Astrocyte of the cerebellum (primary cell): ENCODE measurements around the gene LUZP1.
A peak's percentile ranks its signal among the peaks of the same experiment; 100 is the strongest.

Source experiments
- DNase-seq: peaks from one replicate; pipeline ENCODE4 v3.0.0-alpha.2; 2011; ENCODE audit warnings: low read depth
- H3K4me3 ChIP-seq: 2 replicates; pipeline ENCODE4 v1.5.1; 2011; ENCODE audit warnings: mild to moderate bottlenecking, low read depth, low read length, moderate library complexity
- in situ Hi-C: cut with HindIII; loops from 2 replicates; pipeline ENCODE4 v1.10.0; 2017; ENCODE audit warnings: low sequenced_read_pairs
- TF ChIP-seq, protein P1 (sequence below): IDR thresholded peaks from 2 replicates; pipeline ENCODE4 v1.5.1; 2012; ENCODE audit warnings: low read length, low read depth, moderate library complexity, mild to moderate bottlenecking; ENCODE audit errors: missing control alignments

LUZP1 gene

DNA sequence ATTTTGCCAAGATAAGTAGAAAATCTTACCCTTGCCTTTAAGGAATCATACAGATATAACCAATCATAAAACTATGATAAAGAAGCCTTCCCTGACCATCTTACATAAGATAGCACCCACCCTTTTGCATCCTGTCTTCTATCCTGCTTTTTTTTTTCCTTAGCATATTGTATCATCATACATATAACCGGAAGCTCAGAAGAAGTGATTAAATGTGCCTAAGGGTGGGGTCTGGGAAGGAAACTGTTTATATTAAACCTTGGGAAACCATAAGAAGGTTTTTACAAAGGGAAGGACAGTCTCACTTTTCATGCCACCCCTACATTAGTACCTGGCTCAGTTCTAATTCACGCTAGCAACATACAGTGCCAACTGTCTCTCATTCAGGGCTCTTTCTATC lies 66.8 kb downstream of the LUZP1 start:
- TF ChIP-seq, protein P1, sequence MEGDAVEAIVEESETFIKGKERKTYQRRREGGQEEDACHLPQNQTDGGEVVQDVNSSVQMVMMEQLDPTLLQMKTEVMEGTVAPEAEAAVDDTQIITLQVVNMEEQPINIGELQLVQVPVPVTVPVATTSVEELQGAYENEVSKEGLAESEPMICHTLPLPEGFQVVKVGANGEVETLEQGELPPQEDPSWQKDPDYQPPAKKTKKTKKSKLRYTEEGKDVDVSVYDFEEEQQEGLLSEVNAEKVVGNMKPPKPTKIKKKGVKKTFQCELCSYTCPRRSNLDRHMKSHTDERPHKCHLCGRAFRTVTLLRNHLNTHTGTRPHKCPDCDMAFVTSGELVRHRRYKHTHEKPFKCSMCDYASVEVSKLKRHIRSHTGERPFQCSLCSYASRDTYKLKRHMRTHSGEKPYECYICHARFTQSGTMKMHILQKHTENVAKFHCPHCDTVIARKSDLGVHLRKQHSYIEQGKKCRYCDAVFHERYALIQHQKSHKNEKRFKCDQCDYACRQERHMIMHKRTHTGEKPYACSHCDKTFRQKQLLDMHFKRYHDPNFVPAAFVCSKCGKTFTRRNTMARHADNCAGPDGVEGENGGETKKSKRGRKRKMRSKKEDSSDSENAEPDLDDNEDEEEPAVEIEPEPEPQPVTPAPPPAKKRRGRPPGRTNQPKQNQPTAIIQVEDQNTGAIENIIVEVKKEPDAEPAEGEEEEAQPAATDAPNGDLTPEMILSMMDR: no peak
- in situ Hi-C loops: no loop called here
- DNase-seq: no peak
- no peak overlapping the region for H3K4me3 ChIP-seq

DNA sequence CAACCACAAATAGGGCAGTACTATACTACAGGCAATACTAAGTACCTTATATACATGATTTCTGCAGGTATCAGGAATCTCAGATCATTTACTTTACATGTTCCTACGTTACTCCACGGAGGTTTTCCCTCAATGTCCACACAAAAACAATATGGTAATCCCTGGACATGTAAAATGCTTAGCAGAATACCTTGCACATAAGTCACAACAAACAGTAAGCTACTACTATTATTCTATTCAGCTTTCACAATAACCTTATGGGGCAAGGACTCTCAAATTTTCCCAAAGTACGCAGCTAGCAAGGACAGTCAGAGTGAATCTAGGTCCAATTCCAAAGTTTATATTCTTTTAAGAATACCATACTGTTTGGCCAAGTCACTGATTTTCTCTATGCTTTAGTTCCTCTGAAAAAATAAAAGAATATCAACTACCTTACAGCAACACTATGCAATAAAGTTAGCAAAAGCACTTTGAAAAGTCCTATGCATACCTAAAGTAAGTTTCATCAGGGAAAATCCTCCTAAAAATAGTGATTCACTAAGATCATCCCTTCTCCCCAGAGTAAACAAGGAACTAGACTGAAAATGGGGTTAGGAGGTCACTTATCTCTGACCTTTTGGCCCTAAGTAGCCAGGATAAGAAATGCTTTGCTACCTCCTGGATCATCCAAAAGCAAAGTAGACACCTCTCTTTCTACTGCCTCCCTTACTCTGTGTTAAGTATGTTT lies 67.4 kb downstream of the LUZP1 start:
- in situ Hi-C loops: no loop called here

DNA sequence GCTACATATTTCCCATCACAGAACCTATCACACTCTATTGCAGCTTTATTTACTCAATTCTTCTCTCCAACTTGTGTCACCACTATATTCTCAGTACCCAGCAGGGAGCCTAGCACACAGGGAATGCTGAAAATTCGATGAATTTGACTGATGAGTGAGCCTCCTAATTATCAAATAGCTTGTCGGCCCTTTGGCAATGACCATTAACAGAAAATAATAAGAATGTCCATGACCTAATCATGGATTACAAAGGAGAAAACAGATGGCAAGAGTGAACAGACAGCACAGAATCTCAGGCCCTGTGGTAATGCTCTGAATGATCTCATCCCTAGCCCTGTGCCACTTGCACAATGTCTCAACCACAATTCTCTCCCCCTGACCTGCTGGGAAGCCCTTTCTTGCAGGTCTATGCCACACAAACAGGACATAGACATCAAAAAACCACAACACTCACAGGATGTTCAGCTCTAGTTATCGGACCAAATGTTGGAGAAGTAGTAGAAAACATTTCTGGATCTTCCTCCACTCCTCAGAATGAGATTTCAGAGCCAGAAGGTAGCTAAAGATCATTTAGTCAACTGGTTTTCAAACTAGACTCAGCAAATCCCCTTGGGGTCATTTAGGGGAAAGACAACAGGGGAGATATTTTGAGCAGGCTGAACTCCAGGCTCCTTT lies 68.4 kb downstream of the LUZP1 start:
- TF ChIP-seq, protein P1: peak; percentile 17
- DNase-seq: peak; percentile 81
- H3K4me3 ChIP-seq: no peak overlapping the region
- in situ Hi-C loops: no loop called here

More for the DNA sequence above, 67.4 kb downstream of the LUZP1 start:
- DNase-seq: no peak
- TF ChIP-seq, protein P1: no peak
- no peak overlapping the region for H3K4me3 ChIP-seq

DNA sequence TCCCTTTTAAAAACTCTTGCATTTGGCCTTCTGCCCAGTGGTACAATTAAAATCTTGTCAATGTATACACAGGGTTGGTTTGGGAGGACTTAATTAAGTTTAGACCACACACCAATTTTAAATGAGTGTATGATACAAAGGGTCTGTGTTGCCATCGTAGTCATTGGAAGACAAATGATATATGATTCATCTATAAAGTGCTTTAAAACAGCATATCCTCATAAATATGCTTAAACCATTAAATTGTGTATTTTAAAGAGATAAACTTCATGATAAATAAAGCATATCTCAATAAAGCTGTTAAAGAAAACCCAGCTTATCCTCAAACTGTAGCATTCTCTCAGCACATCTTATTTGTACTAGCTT lies 69.5 kb downstream of the LUZP1 start:
- no peak for DNase-seq
- in situ Hi-C loops: loop anchor here (5.0 kb wide), 1 partner anchor 83 kb away; no protein-coding TSS in a partner anchor
- H3K4me3 ChIP-seq: no peak overlapping the region
- TF ChIP-seq, protein P1: no peak

DNA sequence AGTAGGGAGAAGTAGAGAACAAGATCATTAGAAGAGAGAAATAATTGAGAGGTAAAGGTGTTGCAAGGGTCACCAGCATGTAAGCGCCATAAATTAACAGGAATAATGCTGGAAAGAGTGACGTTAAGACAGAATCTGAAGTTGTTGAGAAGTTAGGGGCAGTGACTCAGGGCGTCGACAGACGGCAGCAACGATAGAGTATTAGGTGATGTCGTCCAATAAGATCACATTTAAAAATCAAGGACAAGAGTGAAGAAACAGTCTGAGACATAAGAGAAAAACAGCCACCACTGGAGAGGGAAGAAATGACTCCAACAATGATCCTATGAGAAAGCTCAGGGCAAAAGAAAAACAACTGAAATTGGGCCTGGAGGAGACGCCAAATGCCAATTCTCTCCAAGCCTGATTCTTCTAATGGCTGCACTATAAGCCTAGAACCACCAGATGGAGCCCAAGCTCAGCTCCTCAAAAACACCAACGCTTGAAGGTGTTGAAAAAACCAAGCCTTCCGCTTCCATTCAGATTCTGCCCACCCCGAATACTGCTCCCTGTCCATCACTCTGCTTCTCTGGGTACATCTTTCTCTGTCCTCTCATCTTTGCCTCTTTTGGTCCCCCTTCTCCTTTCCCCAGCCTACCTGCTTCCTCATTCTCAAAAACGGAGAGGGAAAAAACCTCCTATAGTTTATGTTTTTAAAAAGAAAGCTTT lies 70.0 kb downstream of the LUZP1 start:
- H3K4me3 ChIP-seq: no peak overlapping the region
- TF ChIP-seq, protein P1: peak; percentile 94
- in situ Hi-C loops: loop anchor here (5.0 kb wide), 1 partner anchor 84 kb away; no protein-coding TSS in a partner anchor
- peak; percentile 76 for DNase-seq

DNA sequence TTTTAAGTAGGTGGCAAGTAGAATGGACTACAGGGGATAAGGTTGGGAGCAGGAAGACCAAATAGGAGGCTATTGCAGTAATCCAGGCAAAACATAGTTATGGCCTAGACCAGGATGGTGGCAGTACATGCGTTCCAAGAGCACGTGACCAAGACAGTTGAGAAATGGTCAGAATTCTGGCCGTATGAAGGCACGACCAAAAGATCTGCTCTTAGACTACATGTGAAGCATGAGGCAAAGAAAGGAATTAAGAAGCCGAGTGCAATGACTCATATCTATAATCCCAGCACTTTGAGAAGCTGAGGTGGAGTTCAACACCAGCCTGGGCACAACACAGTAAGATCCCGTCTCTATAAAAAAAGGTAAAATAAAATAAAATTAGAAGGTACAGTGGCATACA lies 71.3 kb downstream of the LUZP1 start:
- in situ Hi-C loops: loop anchor here (5.0 kb wide), 1 partner anchor 85 kb away; no protein-coding TSS in a partner anchor
- H3K4me3 ChIP-seq: no peak overlapping the region
- DNase-seq: no peak
- TF ChIP-seq, protein P1: no peak
